Adrenal gland (tissue), 12 donors: Measurements from ENCODE around the gene CORO7. TPM values are rescaled to one million over a fixed set of nuclear protein-coding genes. Genes with fewer than 3 reads are reported as not detected.

Source experiments
- DNase-seq, 7 donors: peaks; one replicate each; pipeline ENCODE4 v3.0.0-alpha.2; 2019 to 2020
- H3K27ac ChIP-seq, 5 donors: fragments of 200-600 bp; sonication (generic) in 4 of 5; 1 replicate in 3 of 5; 2 replicates in 2 of 5; pipeline versions ENCODE4 v1.5.1 to v1.8.0; 2016 to 2020; ENCODE audit warnings: mild to moderate bottlenecking in 1 of 5
- H3K27me3 ChIP-seq: fragments of 200-600 bp; 2 replicates; pipeline ENCODE4 v1.8.0; 2021
- H3K36me3 ChIP-seq, 2 donors: fragments of 200-600 bp; replicated peaks in 1 of 2; 1 replicate in 1 of 2; 2 replicates in 1 of 2; pipeline versions ENCODE4 v1.5.1 to v1.8.0; 2018 to 2022
- H3K4me1 ChIP-seq, 2 donors: fragments of 200-600 bp; replicated peaks in 1 of 2; 1 replicate in 1 of 2; 2 replicates in 1 of 2; pipeline versions ENCODE4 v1.5.1 to v1.8.0; 2018 to 2021
- H3K4me3 ChIP-seq, 4 donors: fragments of 200-600 bp; sonication (generic) in 3 of 4; one replicate each; pipeline ENCODE4 v1.5.1; 2016 to 2018
- H3K9me3 ChIP-seq, 3 donors: fragments of 200-600 bp; sonication (generic) in 1 of 3; replicated peaks in 1 of 3; 1 replicate in 2 of 3; 2 replicates in 1 of 3; pipeline versions ENCODE4 v1.5.1 to v1.8.0; 2016 to 2021
- POLR2A ChIP-seq, 2 donors: fragments of 450-650 bp; IDR thresholded peaks; one replicate each; pipeline ENCODE4 v1.6.1; 2017; ENCODE audit warnings: antibody characterized with exemption in 2 of 2, mild to moderate bottlenecking in 2 of 2, moderate library complexity in 1 of 2
- WGBS, 4 donors: extraction: QIAGEN DNeasy Blood & Tissue Kit in 2 of 4; methylation state at CpG; one replicate each; pipeline versions ENCODE4 v1.1.5 to v1.1.7; 2013 to 2017; 5-methylcytosine and 5-hydroxymethylcytosine counted together
- intact Hi-C, 2 donors: fragments of 100-400 bp; cut with DNase I; formaldehyde crosslinking; loops; one replicate each; pipeline versions ENCODE4 v1.14.1 to v1.15.0; 2022 to 2023
- polyA plus RNA-seq, 3 donors: library from polyadenylated mRNA; stranded (reverse); fragments of 200-250 nt in 2 of 3; fragments of 350-450 nt in 1 of 3; fragmentation: Illumina TruSeq in 1 of 3; extraction: RNeasy Lipid Tissue Mini Kit (QIAGEN cat#74804) in 1 of 3; gene quantifications; one replicate each; pipeline ENCODE4 v1.2.3, GENCODE V29; 2013 to 2014
- total RNA-seq, 9 donors: library from RNA; depleted of rRNA in 4 of 9; stranded (reverse); fragments of >200 nt in 4 of 9; fragments of 120-200 nt in 1 of 9; fragmentation: NEBNext Ultra II Directional in 1 of 9; extraction: Animal tissue kit (Norgen Biotek cat#: 25700) in 1 of 9; gene quantifications; one replicate each; pipeline versions ENCODE4 v1.1.0 to v1.2.4, GENCODE V29; 2013 to 2023
- TF ChIP-seq, protein P1 (sequence below), 6 experiments: fragments of 450-650 bp in 4 of 6; fragments of 200-600 bp in 2 of 6; sonication (generic) in 1 of 6; IDR thresholded peaks; 1 replicate in 5 of 6; 2 replicates in 1 of 6; pipeline versions ENCODE4 v1.5.1 to v1.8.0; 2016 to 2021; ENCODE audit warnings: antibody characterized with exemption in 6 of 6, mild to moderate bottlenecking in 2 of 6, moderate library complexity in 1 of 6
- donor health status: healthy with polysubstance abuse.
- donor health status: Bipolar disorder and iron deficiency.
- donor health status: DM: yes; HTN: yes; CAD: no.
- donor health status: DM: no; HTN: no; CAD: no.
- donor health status: DM: no; HTN: no; CAD: no.
- donor health status: DM: yes; HTN: yes; CAD: no.

CORO7 gene
- total and polyA plus RNA-seq, 12 donors, result 4.3 to 61.0 (median 34.7) TPM

DNA sequence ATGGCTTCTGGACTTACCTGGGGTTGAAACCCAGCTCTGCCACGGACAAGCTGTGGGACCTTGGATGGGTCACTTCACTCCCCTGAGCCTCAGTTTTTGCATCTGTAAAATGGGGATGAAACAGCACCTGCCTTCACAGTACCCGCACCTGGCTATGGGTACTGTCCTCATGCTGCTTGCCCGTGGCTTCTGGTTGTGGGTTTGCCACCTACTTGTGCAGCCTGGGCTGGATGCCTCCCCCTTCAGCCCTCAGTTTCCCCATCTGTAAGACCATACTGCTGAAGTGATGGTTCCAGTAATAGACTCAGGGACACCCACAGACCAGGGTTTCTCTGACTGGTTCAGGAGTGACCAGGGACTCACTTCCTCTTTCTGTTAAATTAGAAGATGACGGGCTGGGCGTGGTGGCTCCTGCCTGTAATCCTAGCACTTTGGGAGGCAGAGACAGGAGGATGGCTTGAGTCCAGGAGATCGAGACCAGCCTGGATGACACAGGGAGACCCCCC is 91.1 kb downstream of the CORO7 start:
- Histone ChIP-seq H3K27ac (peak overlapping the region in 4 of 5 donors; percentile 70 to 97 (median 90)), H3K9me3 (no peaks in the 10 kb centered on the region), H3K4me3 (no peak overlapping the region), H3K36me3 (no peaks in the 10 kb centered on the region), H3K27me3 (no peaks in the 10 kb centered on the region), H3K4me1 (peaks cover 69 to 88% of the 10 kb centered on the region in 2 donors)
- no peak for DNase-seq
- 77 to 92% (median 83%) methylated on average over 3 to 6 of the region's 6 CpGs for WGBS, 4 donors
- TF ChIP-seq, protein P1, sequence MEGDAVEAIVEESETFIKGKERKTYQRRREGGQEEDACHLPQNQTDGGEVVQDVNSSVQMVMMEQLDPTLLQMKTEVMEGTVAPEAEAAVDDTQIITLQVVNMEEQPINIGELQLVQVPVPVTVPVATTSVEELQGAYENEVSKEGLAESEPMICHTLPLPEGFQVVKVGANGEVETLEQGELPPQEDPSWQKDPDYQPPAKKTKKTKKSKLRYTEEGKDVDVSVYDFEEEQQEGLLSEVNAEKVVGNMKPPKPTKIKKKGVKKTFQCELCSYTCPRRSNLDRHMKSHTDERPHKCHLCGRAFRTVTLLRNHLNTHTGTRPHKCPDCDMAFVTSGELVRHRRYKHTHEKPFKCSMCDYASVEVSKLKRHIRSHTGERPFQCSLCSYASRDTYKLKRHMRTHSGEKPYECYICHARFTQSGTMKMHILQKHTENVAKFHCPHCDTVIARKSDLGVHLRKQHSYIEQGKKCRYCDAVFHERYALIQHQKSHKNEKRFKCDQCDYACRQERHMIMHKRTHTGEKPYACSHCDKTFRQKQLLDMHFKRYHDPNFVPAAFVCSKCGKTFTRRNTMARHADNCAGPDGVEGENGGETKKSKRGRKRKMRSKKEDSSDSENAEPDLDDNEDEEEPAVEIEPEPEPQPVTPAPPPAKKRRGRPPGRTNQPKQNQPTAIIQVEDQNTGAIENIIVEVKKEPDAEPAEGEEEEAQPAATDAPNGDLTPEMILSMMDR (IDR thresholded peaks at IDR 0.05), result no peak
- TF ChIP-seq POLR2A (IDR thresholded peaks at IDR 0.05), result no peak
- intact Hi-C loops, result loop anchor here in 1 of 2 donors (5.0 kb wide), 1 partner anchor 48 kb away; no protein-coding TSS in a partner anchor

DNA sequence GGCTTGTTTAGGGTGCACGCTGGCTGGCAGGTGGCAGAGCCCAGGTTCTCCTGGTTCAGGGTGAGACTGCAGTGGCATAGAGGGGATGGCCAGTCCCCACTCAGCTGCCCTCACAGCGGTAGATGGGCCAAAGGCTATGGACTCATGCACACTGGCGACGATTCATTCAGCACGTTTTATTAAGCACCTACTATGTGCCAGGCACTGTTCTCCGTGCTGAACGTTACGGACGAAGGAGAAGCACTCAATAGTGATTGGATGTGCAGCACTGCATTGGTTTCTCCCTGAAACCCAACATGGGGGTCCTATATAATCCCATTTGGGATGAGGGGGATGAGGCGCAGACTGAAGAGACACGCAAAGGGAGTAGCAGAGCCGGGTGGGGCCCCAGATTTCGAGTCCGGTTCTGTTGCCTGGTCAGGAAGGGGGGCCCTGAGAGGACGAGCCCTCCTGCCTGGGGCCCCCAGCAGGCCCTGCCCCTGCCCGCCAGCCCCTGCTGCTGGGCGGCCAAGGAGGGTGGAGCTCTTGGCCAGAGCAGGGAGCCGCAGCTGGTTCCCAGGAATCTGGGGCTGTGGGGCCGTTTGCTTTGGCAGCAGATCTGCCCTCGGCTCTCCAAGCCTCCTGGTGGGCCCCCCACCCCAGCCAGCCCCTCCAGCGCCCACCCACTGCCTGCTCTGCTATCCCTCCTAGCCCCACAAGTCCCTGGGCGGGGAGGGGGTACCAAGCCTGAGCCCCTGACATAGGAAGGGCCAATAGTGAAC is 91.7 kb downstream of the CORO7 start:
- WGBS, 4 donors, result 65 to 76% (median 75%) methylated on average over 16 to 22 of the region's 22 CpGs
- intact Hi-C loops, result loop anchor here in 1 of 2 donors (5.0 kb wide), 1 partner anchor 47 kb away; no protein-coding TSS in a partner anchor

DNA sequence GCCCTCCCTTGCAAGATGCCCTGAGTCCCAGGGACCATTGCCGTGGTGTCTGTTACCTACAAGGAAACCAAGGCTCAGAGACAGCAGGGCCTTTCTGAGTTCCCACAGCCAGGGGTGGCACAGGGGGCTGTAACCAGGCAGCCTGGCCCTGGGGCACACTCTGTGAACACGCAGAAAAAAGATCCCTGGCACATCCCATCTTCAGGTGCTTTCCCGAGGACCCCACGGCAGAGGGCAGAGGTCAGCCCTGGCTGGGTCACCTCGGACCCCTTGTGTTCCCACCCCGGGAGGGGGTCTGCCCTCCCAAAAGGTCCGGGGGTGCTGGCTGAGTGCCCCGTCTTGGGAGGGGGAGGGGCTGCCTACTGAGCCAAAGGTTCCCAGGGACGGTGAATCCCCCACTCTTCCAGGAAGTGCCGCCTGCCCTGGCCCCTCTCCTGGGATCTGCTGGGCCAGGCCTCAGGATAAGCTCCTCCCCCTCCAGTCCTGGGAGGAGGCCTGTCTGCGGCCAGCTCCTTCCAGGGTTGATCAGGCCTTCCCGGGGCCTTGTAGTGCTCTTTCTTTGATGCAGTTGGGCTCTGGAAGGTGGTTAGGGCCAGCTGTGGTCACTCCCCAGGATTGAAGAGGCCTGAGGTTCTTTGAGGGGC is 92.4 kb downstream of the CORO7 start:
- Histone ChIP-seq H3K27ac (peak overlapping the region; percentile 54 to 97 (median 89)), H3K27me3 (no peaks in the 10 kb centered on the region), H3K4me3 (peak overlapping the region in 1 of 4 donors; percentile 23), H3K9me3 (no peaks in the 10 kb centered on the region), H3K36me3 (no peaks in the 10 kb centered on the region), H3K4me1 (peaks cover 79 to 88% of the 10 kb centered on the region in 2 donors)
- intact Hi-C loops, result no loop called here
- TF ChIP-seq POLR2A (IDR thresholded peaks at IDR 0.05), result no peak
- TF ChIP-seq, protein P1 (IDR thresholded peaks at IDR 0.05), result no peak
- peak; percentile 63 to 82 (median 77) for DNase-seq
- WGBS, 4 donors, result 12 to 60% (median 22%) methylated on average over 1 to 12 of the region's 12 CpGs

More for the DNA sequence above, 91.7 kb downstream of the CORO7 start:
- TF ChIP-seq, protein P1 (IDR thresholded peaks at IDR 0.05), result no peak
- no peak for TF ChIP-seq POLR2A (IDR thresholded peaks at IDR 0.05)
- H3K9me3 ChIP-seq, result no peaks in the 10 kb centered on the region
- DNase-seq, result no peak
- H3K27me3 ChIP-seq, result no peaks in the 10 kb centered on the region
- no peak overlapping the region for H3K4me3 ChIP-seq
- H3K27ac ChIP-seq, result peak overlapping the region; percentile 54 to 97 (median 89)
- H3K4me1 ChIP-seq, result peaks cover 76 to 88% of the 10 kb centered on the region in 2 donors
- no peaks in the 10 kb centered on the region for H3K36me3 ChIP-seq
